Activated CD4-positive, alpha-beta T cell treated with anti-CD3 and anti-CD28 coated beads for 24 hours (primary cell): ENCODE measurements around the gene PLXDC2.
"Not testable (repeated sequence)": the region's sequence is repeated elsewhere in the genome, so short reads cannot be mapped to it uniquely, and the experiment has no call there.

Experiments used
- DNase-seq, 2 donors: peaks; one replicate each; pipeline ENCODE4 v3.0.0-alpha.2; 2020; ENCODE audit warnings: low read depth in 2 of 2

PLXDC2 gene

GRCh38 chr10:20040012-20040411 is 223.8 kb downstream of the PLXDC2 start:
- DNase-seq, result no peak

DNA sequence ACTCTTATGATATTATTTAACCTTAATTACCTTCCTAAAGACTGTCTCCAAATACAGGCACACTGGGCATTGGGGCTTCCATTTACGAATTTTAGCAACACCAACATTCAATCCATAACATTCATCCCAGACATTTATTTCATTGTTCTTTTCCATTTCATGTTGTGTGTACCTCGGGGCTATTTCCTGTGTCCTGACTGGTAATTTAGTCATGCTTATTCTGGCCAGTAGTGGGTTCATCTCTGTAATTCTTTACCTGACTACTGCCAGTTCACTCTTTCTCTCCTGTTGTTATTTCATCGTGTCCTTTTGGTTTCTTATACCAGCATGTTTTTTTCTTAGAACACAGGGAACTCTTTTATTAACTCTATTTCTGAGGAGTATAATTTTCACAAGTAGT is 225.7 kb downstream of the PLXDC2 start:
- DNase-seq, result no peak

- DNase-seq, result not testable (repeated sequence)
Measured at GRCh38 chr10:20045100-20045499, 228.9 kb downstream of the PLXDC2 start.

GRCh38 chr10:20048161-20048560 is 231.9 kb downstream of the PLXDC2 start:
- no peak for DNase-seq

GRCh38 chr10:20058135-20058534 is 241.9 kb downstream of the PLXDC2 start:
- DNase-seq, result no peak

GRCh38 chr10:20059084-20059835 is 243.0 kb downstream of the PLXDC2 start:
- DNase-seq, result no peak

- DNase-seq, result no peak
Measured at GRCh38 chr10:20065814-20066213, 249.6 kb downstream of the PLXDC2 start.

DNA sequence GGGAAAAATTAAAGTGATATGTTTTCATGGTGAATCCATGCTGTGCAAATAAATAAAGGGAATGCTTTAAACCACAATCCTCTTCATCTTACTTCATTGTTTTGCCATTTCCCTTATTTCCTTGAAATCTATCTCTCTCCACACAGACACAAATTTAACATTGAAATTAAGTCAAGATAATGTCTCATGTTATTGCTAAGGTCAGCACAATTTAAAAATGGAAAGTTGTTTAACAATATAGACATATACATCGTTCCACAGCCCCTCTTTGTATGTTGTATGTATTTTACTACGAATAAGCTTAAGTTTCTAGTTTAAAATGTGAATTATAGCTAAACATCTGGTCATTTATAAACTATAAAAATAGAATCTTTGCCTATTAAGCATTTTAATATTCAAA is 256.9 kb downstream of the PLXDC2 start:
- no peak for DNase-seq

DNA sequence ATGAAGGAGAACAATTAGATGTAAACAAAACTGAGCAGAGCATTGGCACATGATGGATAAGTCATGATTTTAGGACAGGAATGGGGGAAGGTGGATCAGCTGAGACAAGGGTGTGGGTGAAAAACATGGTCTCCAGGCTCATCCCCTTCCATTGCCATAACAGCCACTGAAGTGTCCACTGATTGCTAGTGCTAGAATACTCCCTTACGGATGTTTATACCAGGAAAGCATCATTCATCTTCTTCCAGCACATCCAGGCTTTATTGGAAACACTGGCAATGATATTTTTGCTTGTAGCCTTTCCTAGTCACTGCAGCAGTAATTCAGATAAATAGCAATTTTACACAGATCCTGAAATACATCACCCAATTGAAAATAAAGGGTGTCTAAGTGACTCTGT is 259.5 kb downstream of the PLXDC2 start:
- no peak for DNase-seq

- DNase-seq, result no peak
Measured at GRCh38 chr10:20084451-20084850, 268.2 kb downstream of the PLXDC2 start.

DNA sequence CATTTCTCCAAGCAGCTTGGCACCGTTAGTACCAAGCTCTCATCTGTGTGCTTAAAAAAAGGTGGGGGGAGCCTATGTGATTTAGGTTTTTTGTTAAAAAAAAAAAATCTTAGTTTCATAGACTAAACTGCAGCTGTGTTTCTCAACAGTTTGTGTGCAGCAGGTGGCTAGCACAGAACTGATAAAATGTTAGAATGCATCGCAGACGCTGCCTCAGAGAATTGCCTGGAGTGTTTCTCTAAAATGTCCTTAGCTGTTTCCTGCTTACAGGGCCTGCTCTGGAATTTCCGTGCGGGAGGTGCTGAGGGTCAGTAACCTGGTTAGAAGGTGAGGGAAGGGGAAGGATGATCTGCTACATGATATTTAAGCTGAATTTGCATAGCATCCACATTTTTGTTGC is 268.9 kb downstream of the PLXDC2 start:
- no peak for DNase-seq

GRCh38 chr10:20087353-20087752 is 271.1 kb downstream of the PLXDC2 start:
- DNase-seq, result no peak

- no peak for DNase-seq
Measured at GRCh38 chr10:20088061-20088701, 271.9 kb downstream of the PLXDC2 start.

GRCh38 chr10:20089879-20090278 is 273.6 kb downstream of the PLXDC2 start:
- DNase-seq, result no peak

DNA sequence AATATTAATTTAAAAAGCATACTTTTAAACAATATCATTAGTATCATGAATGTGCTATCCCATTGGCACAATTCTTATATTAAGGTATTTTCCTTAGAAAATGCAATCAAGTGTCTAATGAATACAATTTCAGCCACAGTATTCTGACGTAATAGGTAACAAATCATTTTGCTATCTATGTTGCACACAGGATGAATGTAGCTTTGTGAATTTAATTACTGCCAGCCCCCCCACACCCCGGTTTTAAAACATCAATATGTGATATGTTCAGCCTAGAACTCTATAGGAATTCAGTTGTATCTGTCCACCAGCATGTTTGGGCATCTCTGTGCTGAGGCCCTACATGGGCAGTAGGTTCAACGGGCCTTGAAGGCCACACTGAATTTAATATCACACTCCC is 274.6 kb downstream of the PLXDC2 start:
- no peak for DNase-seq

- DNase-seq, result no peak
Measured at GRCh38 chr10:20091698-20092097, 275.5 kb downstream of the PLXDC2 start.

DNA sequence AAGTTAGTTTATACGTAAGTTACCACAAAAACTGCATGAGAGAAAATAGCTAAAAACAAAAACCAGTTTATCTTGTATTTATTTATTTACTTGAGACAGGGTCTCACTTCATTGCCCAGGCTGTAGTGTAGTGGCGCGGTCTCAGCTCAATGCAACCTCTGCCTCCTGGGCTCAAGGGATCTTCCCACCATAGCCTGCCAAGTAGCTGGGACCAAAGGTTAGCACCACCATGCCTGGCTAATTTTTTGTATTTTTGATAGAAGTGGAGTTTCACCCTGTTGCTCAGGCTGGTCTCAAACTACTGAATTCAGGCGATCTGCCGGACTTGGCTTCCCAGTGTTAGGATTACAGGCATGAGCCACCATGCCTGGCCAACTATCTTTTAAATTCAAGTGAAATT is 277.4 kb downstream of the PLXDC2 start:
- no peak for DNase-seq

- no peak for DNase-seq
Measured at GRCh38 chr10:20094226-20094976, 278.2 kb downstream of the PLXDC2 start.

DNA sequence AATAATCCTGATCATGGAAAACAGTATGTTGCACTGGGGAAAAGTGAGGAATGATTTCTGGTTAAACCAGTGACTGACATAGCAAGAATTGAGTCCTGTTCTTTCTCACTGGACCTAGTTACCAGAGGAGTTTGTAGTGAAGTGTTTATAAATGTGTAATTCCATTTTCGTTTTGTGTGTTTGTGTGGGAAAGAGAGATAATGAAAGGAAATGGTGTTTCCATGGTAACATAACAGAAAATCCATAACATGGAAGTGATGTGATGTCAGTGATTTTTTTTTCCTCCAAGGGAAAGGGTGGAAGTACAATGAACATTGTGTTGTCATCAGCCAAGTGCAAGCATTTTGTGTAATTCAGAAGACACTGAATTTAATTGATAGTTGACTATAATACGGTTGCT is 283.9 kb downstream of the PLXDC2 start:
- DNase-seq, result no peak

DNA sequence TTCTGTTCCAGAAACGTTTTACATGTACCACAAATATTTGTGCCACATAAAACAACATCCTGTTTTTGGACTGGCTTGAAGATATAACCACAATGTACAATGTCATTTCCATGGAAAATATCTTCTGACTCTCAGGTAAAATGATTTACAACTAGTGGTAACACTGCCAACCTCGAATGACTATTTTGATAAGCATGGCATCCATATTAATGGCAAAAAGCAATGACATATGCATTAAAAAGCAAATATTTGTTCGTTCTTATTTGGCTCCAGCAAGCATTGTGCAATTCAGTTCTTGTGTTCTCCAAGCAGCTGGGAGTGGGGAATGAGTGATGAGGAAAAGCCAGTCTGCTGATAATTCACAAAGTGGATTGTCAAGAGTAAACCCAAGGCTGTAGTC is 289.0 kb downstream of the PLXDC2 start:
- no peak for DNase-seq

- no peak for DNase-seq
Measured at GRCh38 chr10:20105931-20106330, 289.7 kb downstream of the PLXDC2 start.

- no peak for DNase-seq
Measured at GRCh38 chr10:20108021-20108420, 291.8 kb downstream of the PLXDC2 start.

DNA sequence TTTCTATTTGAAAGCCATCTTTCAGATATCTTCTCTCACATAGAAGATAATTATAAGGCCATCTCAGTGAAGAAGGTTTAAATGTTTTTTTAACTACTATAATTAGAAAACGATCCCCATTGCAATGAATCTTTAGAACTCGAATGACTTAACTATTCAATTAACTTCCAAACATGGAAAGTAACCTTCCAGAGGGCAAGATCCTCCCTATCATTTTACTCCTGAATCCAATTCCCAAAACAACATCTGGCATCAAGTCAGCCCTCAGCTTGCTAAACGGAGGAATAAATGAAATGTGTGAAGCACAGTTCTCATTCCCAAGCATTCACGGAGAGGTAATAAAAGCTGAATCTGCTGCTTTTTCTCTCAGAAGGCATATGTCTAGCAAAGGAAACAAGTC is 293.4 kb downstream of the PLXDC2 start:
- DNase-seq, result no peak
